Fibroblast of mammary gland (primary cell): Measurements from ENCODE around the gene RTEL1.

Experiments
- DNase-seq: peaks from one replicate; pipeline ENCODE4 v3.0.0-alpha.2; 2010; ENCODE audit warnings: low read depth
- H3K4me3 ChIP-seq: 2 replicates; pipeline ENCODE4 v1.5.1; 2011; ENCODE audit warnings: low read depth, mild to moderate bottlenecking, low read length, moderate library complexity; ENCODE audit not compliant: control insufficient read depth
- CTCF ChIP-seq: conservative IDR thresholded peaks from 2 replicates; pipeline ENCODE4 v1.5.1; 2011; ENCODE audit warnings: low read depth, low read length, inconsistent platforms; ENCODE audit not compliant: control insufficient read depth, insufficient read depth

RTEL1 gene

GRCh38 chr20:63681609-63682142 is 23.6 kb downstream of the RTEL1 start:
- no peak for DNase-seq
- no peak for TF ChIP-seq CTCF

GRCh38 chr20:63682384-63683139 is 24.4 kb downstream of the RTEL1 start:
- no peak overlapping the region for H3K4me3 ChIP-seq
- DNase-seq, result peak; percentile 99
- TF ChIP-seq CTCF, result no peak

More at GRCh38 chr20:63681609-63682142, 23.6 kb downstream of the RTEL1 start:
- no peak overlapping the region for H3K4me3 ChIP-seq

GRCh38 chr20:63685269-63686026 is 27.3 kb downstream of the RTEL1 start:
- no peak overlapping the region for H3K4me3 ChIP-seq
- no peak for TF ChIP-seq CTCF
- DNase-seq, result no peak

- TF ChIP-seq CTCF, result no peak
- DNase-seq, result no peak
- H3K4me3 ChIP-seq, result no peak overlapping the region
Measured at GRCh38 chr20:63686094-63686491, 28.0 kb downstream of the RTEL1 start.

- H3K4me3 ChIP-seq, result no peak overlapping the region
- peak; percentile 90 for DNase-seq
- TF ChIP-seq CTCF, result no peak
Measured at GRCh38 chr20:63686492-63687321, 28.6 kb downstream of the RTEL1 start.
